Left ventricle myocardium superior (tissue), 1 donor: ENCODE measurements around the gene BIRC6. TPM values are rescaled to one million over a fixed set of nuclear protein-coding genes. Genes with fewer than 3 reads are reported as not detected.
"Not testable (repeated sequence)": the region's sequence is repeated elsewhere in the genome, so short reads cannot be mapped to it uniquely, and the experiment has no call there.

Experiments used
- ATAC-seq: fragments of 200-7000 bp; cut with Tn5 transposase; one replicate; pipeline ENCODE4 v1.9.1; 2020; ENCODE audit warnings: mild to moderate bottlenecking, moderate library complexity
- DNase-seq: peaks from one replicate; pipeline ENCODE4 v3.0.0-alpha.2; 2020
- intact Hi-C: fragments of 100-400 bp; cut with micrococcal nuclease; formaldehyde crosslinking; loops from one replicate; pipeline ENCODE4 v1.11.0; 2022
- total RNA-seq: library from RNA; stranded (reverse); fragmentation: NEBNext Ultra II Directional; extraction: Animal tissue kit (Norgen Biotek cat#: 25700); gene quantifications from one replicate; pipeline ENCODE4 v1.2.1, GENCODE V29; 2021
- donor health status: DM: no; HTN: yes; CAD: no; lungs with severe emphysema.

BIRC6 gene
- total RNA-seq, 1 donor from 2014 or later = 32.3 TPM

DNA sequence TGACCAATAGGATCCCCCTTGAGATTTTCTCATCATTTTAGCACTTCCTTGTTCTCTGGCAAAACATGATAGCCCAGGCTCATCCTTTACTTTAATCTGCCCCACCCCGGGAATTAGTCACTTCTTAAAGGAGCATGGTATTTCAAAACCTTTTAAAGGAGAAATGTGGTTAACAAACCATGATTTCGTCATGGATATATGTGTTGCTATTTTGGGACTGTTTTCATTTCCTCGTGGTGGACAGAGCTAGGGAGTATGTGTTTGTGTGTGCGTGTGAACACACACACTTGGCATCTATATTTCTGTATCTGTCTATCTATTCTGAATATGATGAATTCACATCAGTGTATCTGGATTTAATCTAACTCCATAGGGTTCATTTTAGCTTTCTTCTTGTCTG, 128.1 kb downstream of the BIRC6 start:
- intact Hi-C loops = no loop called here
- ATAC-seq (peak; percentile 23), DNase-seq (no peak)

DNA sequence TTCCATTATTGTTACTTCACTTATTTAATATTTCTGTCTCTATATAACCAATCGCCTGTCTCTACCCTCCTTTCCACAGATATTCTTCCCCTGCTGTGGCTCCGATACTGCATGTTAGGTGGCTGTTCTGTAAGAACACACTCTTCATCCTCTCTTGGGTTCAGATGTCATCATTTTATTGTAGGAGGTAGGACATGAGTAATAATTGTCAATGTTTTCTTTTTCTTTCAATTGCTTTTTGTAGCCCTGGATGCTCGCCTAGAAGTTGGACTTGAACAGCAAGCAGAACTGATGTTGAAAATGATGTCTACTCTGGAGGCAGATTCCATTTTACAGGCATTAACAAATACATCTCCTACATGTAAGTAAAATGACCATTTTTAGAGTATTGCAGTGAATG, 128.6 kb downstream of the BIRC6 start:
- DNase-seq (no peak), ATAC-seq (no peak)
- intact Hi-C loops = no loop called here

DNA sequence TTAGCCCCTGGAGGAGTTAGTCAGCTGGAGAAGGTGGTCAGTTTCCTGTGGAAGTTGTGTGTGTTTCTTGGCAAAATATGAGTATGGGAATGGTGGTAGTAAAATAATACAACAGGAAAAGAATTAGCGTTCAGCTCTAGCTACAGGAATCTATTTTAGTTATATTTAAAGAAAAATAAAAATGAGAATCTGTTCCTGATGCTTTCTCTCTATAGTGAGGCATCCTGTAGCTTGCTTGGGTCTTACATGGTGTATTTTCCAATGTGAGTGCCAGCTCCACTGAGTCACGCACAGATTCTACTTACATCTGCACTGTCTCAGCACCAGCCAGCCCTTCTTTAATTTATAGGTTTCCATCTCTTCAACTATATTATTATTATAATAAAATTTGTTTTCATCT, 132.2 kb downstream of the BIRC6 start:
- no peak for ATAC-seq
- no peak for DNase-seq
- intact Hi-C loops = no loop called here

DNA sequence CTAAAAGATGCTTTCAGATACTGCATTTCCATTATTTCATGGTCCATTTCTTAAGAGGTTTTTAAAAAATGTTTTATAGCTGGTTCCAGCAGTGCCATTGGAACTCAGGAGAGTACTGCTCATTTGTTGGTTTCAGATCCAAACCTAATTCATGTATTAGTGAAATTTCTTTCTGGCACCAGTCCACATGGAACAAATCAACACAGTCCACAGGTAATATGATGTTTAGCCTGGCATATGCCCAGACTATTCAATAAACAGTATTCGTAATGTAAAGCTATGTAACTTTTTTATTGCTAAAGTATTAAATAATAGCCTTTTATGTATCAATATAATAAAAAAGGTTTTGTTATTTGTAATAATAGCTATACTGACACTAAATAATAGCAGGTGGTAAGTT, 134.5 kb downstream of the BIRC6 start:
- intact Hi-C loops = no loop called here
- no peak for ATAC-seq
- no peak for DNase-seq

DNA sequence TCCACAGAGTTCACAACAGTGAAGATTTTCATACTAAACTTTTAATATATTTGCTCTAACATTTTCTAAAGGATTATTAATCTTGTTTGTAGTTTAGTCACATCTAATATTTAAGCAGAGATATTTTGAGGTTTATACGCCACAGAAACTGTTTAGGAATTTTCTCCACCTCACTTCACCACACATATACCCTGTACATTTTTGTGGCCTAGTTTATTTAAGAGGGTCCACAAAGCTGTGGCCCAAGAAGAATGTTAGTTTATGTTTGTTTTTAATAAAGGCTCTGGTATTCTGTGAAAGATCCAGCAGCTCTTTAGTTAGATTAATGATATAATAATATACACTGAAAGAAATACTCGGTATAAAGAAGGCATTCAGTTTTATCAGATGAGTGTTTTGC, 138.3 kb downstream of the BIRC6 start:
- intact Hi-C loops = no loop called here
- DNase-seq (no peak), ATAC-seq (no peak)

DNA sequence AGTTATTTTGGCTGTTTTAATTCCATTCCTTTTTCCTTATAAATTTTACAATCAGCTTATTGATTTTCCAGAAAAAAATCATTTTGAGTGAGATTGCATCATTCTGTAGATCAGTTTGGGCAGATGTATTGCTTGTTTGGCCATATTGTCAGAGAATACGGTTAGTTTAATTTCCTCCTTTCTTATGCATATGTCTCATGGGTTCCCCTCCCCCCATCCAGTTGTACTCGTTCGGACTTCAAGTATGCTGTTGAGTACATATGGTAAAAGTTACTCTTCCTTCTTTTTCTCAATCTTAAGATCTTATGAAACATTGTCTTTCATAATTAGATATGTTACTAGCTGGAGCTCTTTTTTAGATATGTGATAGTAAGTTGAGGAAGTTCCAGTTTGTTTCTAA, 139.8 kb downstream of the BIRC6 start:
- intact Hi-C loops = no loop called here
- DNase-seq = no peak
- no peak for ATAC-seq

DNA sequence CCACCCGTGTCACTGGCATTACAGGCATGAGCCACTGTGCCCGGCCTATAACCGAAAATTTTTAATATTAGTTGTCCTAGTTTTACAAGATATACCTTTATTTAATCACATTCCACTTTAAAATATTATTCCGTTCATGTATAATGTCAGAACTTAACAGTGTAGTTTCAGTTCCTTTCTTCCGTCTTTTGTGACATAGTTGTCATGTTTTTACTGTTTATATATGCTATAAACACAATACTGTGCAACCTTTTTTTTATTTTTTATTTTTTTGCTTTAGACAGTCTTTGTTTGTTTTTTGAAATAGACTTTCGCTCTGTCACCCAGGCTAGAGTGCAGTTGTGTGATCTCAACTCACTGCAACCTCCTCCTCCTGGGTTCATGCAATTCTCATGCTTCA, 141.5 kb downstream of the BIRC6 start:
- intact Hi-C loops = no loop called here
- ATAC-seq (no peak), DNase-seq (no peak)

DNA sequence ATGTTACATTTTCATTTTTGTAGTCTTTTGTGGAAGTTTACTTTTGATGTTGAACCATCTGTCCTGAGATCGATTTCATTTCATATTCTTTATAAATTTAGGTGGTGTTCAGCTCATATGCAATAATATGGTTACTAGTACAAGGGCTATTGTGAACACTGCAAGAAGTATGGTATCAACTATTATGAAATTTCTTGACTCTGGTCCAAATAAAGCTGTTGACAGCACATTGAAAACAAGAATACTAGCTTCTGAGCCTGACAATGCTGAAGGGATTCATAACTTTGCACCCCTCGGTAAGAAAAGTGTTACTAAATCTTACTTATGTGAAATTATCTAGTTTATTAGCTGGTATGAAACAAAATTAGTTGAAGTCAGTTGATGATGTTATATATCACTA, 146.1 kb downstream of the BIRC6 start:
- intact Hi-C loops = no loop called here
- ATAC-seq (peak; percentile 57), DNase-seq (no peak)

DNA sequence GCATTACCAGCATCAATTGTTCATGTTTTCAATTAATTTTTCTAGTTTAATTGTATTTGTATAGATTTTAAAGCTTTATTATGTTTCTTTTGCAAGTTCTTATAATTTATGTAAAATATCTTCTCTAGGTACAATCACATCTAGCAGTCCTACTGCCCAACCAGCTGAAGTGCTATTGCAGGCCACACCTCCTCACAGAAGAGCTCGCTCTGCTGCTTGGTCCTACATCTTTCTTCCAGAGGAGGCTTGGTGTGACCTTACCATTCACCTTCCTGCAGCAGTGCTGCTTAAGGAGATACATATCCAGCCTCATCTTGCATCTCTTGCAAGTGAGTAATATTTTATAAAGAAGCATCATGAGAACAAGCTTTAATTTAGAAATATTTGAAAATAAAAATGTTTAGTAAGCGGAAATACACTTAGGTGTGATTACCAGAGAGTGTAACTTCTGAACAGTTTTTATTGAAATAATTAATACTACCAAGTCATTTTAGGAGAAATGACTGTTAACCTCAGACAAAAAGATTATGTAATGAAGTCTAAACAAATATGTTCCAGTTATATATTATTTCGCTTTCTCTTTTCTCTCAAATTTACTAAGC, 148.2 kb downstream of the BIRC6 start:
- ATAC-seq = no peak

DNA sequence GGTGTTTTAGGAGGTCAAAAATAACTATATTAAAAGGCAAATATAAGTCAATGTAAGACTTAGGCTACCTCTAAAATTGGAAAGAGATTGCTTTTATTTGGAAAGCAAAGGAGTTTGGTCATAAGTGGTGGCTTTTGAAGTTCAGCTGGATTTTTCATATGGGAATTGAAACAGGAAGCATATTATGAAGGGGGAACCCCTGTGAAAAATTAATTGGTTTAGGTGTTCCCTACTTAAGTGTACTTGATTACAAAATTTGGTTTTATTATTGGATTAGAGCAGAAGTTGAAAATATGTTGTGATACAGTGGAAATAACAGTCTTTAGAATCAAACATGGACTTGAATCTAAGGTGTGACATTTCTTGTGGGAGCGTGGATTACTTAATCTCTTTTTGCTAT, 149.6 kb downstream of the BIRC6 start:
- intact Hi-C loops = no loop called here
- no peak for DNase-seq
- no peak for ATAC-seq

More for the DNA sequence above, 148.2 kb downstream of the BIRC6 start:
- no peak for DNase-seq
- intact Hi-C loops = no loop called here

DNA sequence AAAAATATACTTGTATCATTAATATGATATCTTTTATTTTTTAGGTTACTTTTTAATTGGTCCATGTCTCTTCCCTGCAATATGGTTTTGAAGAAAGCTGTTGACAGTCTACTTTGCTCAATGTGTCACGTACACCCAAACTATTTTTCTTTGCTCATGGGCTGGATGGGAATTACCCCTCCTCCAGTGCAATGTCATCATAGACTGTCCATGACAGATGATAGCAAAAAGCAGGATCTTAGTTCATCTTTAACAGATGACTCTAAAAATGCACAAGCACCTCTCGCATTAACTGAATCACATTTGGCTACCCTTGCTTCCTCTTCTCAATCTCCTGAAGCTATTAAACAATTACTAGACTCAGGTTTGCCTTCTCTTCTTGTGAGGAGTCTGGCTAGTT, 158.1 kb downstream of the BIRC6 start:
- DNase-seq (no peak), ATAC-seq (no peak)
- intact Hi-C loops = no loop called here

DNA sequence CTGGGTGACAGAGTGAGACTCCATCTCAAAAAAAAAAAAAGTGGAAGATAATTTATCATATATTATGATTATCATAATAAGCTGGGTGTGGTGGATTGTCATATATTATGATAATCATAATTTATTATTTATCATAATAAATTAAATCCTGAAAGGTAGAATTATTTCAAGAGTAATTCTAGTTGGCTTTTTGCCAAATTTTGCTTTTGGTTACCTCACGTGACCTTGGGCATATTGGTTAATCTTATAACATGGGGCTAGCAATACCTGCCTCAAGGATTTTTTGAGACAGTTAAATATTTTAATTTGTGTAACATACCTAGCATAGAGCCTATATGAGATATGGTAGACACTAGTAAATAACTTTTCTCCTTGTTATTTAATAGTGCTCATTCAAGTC, 159.7 kb downstream of the BIRC6 start:
- intact Hi-C loops = no loop called here
- no peak for DNase-seq
- no peak for ATAC-seq

DNA sequence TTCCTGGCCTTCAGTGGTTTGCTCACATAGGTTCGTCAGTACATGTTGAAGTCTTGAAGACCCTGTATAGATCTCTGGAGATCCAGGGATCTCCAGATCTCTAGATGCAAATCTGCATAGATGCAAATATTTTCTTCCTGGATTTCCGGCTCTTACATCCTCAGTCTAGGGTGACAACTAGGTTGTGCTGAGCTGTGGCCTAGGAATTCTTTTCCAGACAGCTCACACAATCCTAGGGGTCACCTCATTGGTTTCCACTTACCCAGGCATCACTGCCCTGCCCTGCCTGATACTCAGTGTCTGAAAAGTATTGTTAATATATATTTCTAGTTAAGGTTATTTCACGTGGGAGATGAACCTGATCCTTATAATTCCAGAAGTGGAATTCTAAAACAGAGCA, 165.9 kb downstream of the BIRC6 start:
- intact Hi-C loops = no loop called here
- no peak for DNase-seq
- ATAC-seq = no peak

DNA sequence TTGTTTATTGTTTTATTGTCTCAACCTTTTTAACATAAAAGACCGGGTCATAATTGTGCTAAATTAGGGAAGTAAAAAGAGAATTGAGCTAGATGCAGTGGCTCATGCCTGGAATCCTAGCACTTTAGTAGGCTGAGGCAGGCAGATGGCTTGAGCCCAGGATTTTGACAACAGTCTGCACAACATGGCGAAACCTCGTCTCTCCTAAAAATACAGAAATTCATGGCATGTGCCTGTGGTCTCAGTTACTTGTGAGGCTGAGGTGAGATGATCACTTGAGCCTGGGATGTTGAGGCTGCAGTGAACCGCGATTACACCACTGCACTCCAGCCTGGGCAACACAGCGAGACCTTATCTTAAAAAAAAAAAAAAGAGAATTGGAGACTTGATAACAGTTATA, 166.9 kb downstream of the BIRC6 start:
- ATAC-seq (no peak), DNase-seq (no peak)
- intact Hi-C loops = no loop called here

DNA sequence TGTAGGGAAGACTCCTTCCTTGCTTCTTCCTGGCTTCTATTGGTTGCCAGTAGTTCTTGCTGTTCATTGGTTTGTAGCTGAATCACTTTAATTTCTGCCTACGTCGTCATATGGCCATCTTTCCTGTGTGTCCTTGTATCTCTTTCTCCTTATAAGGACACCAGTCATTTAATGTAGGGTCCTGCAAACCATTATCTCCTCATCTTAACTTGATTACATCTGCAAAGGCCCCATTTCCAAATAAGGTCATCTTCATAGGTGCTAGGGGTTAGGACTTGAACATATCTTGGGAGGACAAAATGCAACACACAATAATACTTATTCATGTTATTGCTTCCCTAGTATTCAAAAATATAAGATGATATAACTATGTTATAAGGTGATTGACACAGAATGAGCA, 175.5 kb downstream of the BIRC6 start:
- intact Hi-C loops = no loop called here
- no peak for ATAC-seq
- DNase-seq = no peak

DNA sequence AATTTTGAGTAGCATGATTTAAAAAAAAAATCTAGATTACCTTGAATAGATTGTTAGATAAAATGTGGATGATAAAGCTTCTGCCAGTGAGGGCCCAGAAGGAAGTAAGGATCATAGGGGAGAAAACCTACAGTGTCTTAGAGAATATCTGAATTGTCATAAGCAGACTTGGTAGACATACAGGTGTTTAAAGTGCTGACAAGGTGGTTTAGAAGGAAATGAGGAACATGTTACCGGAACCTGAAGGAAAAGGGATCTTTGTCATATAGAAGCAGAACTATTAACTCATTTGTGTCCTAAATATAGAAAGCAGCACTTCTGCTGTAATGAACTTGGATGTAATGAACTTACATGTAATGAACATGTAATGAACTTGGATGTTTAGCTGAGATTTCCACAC, 176.1 kb downstream of the BIRC6 start:
- intact Hi-C loops = no loop called here

DNA sequence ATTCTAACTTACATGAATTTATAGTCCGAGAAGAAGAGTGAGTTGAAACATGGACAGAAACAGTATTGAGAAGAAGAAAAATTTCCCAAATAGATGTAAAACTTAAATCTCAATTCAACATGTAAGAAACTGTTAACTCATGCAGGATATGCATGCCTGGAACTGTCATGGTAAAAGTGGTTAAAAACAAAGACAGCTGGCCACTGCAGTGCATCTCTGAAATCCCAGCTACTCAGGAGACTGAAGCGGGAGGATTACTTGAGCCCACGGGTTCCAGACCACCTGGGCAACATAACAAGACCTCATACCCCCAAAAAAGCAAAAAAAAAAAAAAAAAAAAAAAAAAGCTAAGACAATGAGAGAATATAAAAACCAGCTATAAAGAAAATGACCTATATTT, 178.0 kb downstream of the BIRC6 start:
- DNase-seq = no peak
- intact Hi-C loops = no loop called here
- no peak for ATAC-seq

More for the DNA sequence above, 176.1 kb downstream of the BIRC6 start:
- DNase-seq = no peak
- no peak for ATAC-seq

DNA sequence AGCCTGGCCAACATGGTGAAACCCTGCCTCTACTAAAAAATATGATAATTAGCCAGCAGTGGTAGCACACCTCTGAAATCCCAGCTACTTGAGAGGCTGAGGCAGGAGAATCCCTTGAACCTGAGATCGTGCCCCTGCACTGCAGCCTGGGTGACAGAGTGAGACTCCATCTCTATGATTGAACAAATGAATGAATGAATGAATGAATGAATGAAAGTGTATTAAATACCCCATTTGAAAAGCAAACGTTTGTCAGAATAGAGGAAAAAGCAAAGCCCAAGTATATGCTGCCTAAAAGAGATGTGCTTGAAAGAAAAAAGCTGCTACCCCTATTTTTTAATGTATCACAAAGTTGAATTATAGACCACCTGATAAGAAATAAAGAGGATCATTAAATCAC, 181.9 kb downstream of the BIRC6 start:
- intact Hi-C loops = no loop called here
- ATAC-seq = no peak
- no peak for DNase-seq

DNA sequence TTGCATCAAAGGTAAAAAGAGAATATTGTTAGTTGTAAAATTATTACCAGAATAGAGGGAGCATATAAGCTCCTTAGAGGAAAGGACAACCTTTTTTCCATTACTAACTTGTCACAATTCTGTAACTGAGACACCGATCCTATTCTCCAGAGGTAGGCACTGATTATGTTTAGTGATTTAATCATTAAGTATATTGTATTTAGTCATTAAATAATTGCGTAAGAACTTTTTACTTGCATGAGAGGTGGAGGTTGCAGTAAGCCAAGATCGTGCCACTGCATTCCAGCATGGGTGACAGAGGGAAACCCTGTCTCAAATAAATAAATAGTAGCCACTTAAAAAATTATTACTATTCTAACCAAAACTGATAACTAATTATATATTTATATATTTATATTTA, 195.7 kb downstream of the BIRC6 start:
- ATAC-seq, intact Hi-C loops: not testable (repeated sequence)

DNA sequence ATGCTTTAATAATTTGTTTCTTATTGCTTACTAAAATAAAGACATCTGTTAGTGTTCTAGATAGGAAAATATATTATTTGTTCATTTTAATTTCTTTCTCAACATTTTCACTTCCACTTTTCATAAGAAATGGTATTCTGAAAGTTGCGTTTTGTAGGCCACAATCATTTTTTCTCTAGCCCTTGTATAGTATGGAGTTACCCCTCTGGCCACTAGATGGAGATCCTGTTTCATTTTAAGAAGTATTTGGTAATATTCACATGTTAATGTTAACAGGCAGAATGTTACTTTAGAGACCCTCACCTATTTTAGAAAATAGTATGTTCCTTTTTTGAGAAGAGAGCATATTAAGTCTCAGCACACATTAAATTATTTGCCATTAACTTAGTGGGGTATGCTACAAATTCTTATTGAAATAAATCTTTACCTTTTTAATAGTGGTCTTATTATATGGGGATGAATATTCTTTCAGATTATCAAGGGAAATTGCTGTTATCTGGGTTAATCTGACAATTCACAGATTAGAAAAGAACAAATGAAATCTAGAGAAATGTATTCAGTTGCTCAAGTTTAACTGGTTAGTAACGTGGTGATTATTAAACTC, 197.1 kb downstream of the BIRC6 start:
- peak; percentile 72 for ATAC-seq
- no peak for DNase-seq
- intact Hi-C loops = no loop called here

More for the DNA sequence above, 195.7 kb downstream of the BIRC6 start:
- not testable (repeated sequence) for DNase-seq

DNA sequence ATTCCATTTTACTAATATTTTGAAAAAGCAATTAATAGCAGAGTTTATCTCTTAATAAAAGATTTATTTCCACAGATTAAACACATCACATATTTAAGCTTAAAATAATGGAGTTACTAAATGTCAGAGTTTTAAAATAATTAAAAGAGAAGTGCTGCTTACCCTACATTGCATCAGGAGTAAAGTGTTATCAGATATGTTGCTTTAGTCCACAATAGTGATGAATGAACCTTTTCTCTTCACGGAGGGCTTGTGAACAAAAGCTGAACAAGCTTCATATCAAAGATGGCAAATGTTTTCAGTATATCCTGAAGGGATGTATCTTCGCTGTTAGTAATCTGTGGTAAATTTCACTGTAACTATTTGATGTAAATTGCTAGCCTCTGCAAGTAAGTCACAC, 201.7 kb downstream of the BIRC6 start:
- ATAC-seq (no peak), DNase-seq (no peak)
- intact Hi-C loops = no loop called here

DNA sequence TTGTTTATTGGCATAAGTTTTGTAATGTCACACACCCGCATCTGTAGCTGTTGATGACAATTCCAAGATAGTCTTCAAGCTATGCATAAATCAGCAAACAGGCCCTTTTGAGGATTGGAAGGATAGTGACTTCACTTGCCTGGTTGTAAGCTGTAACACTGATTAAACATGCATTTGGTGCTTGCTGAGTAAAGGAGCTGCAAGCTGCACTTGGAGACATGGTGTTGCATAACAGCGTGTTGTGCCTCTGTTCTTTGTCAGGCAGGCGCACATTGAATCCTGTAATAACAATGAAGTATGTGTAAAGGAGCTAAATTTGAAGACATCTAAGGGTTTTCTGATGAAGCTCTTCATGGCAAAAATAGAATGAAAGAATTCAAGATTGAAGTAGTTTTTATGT, 202.3 kb downstream of the BIRC6 start:
- ATAC-seq = peak; percentile 90
- intact Hi-C loops = no loop called here
- no peak for DNase-seq
